ENCODE measurements around the gene ZDHHC5. TPM values are rescaled to one million over a fixed set of nuclear protein-coding genes. Genes with fewer than 3 reads are reported as not detected.
A peak's percentile ranks its signal among the peaks of the same experiment; 100 is the strongest.

The ZDHHC5 gene
- total RNA-seq, 1 donor from 2014 or later = 19.3 TPM

DNA sequence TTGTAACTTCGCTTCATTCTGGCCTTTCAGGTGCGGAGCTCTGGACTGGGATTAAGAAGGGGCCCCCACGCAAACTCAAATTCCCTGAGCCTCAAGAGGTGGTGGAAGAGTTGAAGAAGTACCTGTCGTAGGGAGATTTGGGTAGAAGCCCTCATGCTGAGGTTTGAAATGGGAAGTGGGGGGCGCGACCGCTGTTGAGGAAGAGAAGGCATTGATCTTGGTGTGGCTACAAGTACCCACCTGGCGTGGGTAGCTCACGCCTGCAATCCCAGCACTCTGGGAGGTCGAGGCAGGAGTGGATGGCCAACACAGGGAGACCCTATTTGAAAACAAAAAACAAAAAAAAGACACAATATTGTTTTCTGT is 74.2 kb downstream of the ZDHHC5 start:
- Histone ChIP-seq H3K9me3 (ENCODE audit: control insufficient read depth in 3 of 3, low read length in 3 of 3) (no peaks in the 10 kb centered on the region), H3K4me3 (ENCODE audit: low read length in 3 of 3) (peak overlapping the region; percentile 88 to 96 (median 95)), H3K9ac (ENCODE audit: low read depth in 1 of 3, low read length in 3 of 3) (peak overlapping the region; percentile 97 to 99 (median 97)), H3K36me3 (ENCODE audit: control insufficient read depth in 3 of 3, insufficient read depth in 3 of 3, low read length in 3 of 3) (peaks cover 39 to 50% (median 43%) of the 10 kb centered on the region in 3 donors), H3K27me3 (ENCODE audit: control insufficient read depth in 3 of 3, insufficient read depth in 3 of 3, low read length in 3 of 3) (no peaks in the 10 kb centered on the region), H3K4me1 (ENCODE audit: control insufficient read depth in 3 of 3, insufficient read depth in 3 of 3, low read length in 3 of 3) (peaks cover 9 to 20% (median 14%) of the 10 kb centered on the region in 3 donors), H3K27ac (ENCODE audit: low read depth, low read length) (peak overlapping the region; percentile 94)

DNA sequence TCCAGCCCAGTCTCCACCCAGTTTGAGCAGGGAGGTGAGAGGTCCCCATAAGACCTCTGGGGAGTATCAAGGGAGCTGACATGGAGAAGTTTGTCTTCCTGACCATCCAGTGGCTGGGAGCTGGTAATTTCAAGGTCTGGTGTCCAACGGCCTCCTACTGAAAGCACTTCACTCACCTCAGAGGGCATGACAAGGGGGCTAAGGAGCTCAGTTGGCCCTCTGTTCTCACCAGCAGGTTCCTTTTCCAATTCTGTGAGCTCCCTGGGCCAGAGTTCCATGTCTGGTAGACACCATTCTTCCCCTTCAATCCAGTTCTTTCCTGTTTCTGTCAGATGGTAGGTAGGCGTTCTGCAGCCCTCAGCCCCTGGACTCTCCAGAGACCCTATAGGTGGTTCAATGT is 76.4 kb downstream of the ZDHHC5 start:
- Histone ChIP-seq H3K4me3 (ENCODE audit: low read length in 3 of 3) (no peak overlapping the region), H3K9me3 (ENCODE audit: control insufficient read depth in 3 of 3, low read length in 3 of 3) (no peaks in the 10 kb centered on the region), H3K27ac (ENCODE audit: low read depth, low read length) (no peak overlapping the region), H3K27me3 (ENCODE audit: control insufficient read depth in 3 of 3, insufficient read depth in 3 of 3, low read length in 3 of 3) (no peaks in the 10 kb centered on the region), H3K4me1 (ENCODE audit: control insufficient read depth in 3 of 3, insufficient read depth in 3 of 3, low read length in 3 of 3) (peaks cover 9 to 20% (median 14%) of the 10 kb centered on the region in 3 donors), H3K9ac (ENCODE audit: low read depth in 1 of 3, low read length in 3 of 3) (no peak overlapping the region), H3K36me3 (ENCODE audit: control insufficient read depth in 3 of 3, insufficient read depth in 3 of 3, low read length in 3 of 3) (peaks cover 30 to 32% (median 32%) of the 10 kb centered on the region in 3 donors)

DNA sequence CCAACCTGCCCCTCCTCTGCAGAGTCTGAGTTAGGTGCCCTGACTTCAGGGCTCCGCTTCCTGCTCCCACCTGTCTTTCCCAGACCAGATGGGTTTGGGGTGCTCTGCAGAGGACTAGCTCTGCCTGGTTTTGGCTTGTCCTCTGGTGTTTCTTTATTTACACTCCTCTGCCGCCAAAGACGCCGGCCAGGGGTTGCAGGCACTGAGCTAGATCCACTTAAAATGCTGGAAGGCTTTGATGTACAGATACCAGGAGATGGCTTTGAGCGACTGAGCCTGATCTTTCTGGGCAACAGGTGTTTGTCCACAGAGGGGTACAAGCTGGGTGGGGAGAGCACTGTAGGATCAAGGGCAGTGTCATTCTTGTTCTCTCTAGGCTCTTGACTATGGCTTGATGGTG is 77.3 kb downstream of the ZDHHC5 start:
- Histone ChIP-seq H3K36me3 (ENCODE audit: control insufficient read depth in 3 of 3, insufficient read depth in 3 of 3, low read length in 3 of 3) (peaks cover 28 to 30% (median 30%) of the 10 kb centered on the region in 3 donors), H3K4me3 (ENCODE audit: low read length in 3 of 3) (no peak overlapping the region), H3K9ac (ENCODE audit: low read depth in 1 of 3, low read length in 3 of 3) (no peak overlapping the region), H3K27me3 (ENCODE audit: control insufficient read depth in 3 of 3, insufficient read depth in 3 of 3, low read length in 3 of 3) (no peaks in the 10 kb centered on the region), H3K9me3 (ENCODE audit: control insufficient read depth in 3 of 3, low read length in 3 of 3) (no peaks in the 10 kb centered on the region), H3K4me1 (ENCODE audit: control insufficient read depth in 3 of 3, insufficient read depth in 3 of 3, low read length in 3 of 3) (peaks cover 9 to 20% (median 14%) of the 10 kb centered on the region in 3 donors), H3K27ac (ENCODE audit: low read depth, low read length) (no peak overlapping the region)

- Histone ChIP-seq H3K9me3 (ENCODE audit: control insufficient read depth in 3 of 3, low read length in 3 of 3) (no peaks in the 10 kb centered on the region), H3K27ac (ENCODE audit: low read depth, low read length) (no peak overlapping the region), H3K4me1 (ENCODE audit: control insufficient read depth in 3 of 3, insufficient read depth in 3 of 3, low read length in 3 of 3) (peaks cover 9 to 12% (median 9%) of the 10 kb centered on the region in 3 donors), H3K4me3 (ENCODE audit: low read length in 3 of 3) (no peak overlapping the region), H3K27me3 (ENCODE audit: control insufficient read depth in 3 of 3, insufficient read depth in 3 of 3, low read length in 3 of 3) (no peaks in the 10 kb centered on the region), H3K9ac (ENCODE audit: low read depth in 1 of 3, low read length in 3 of 3) (no peak overlapping the region), H3K36me3 (ENCODE audit: control insufficient read depth in 3 of 3, insufficient read depth in 3 of 3, low read length in 3 of 3) (peaks cover 28 to 37% (median 30%) of the 10 kb centered on the region in 3 donors)
These were observed 79.0 kb downstream of the ZDHHC5 start for GRCh38 chr11:57746920-57747319.

Small RNA genes lying within 50 kb of the gene (small RNA-seq; reads per million reads assigned to genes)
- gene MIR130A (589 reads per million, percentile 98 among the genes with 10 or more reads in this experiment), gene TMX2-CTNND1 (not detected)

Other genes with a start within 250 kb of the ZDHHC5 start
- 15.1 TPM for gene SLC43A3, start 241.0 kb upstream of the ZDHHC5 start, total RNA-seq
- gene RTN4RL2, start 207.6 kb upstream of the ZDHHC5 start, total RNA-seq = not detected
- 18.3 TPM for gene SLC43A1, start 152.4 kb upstream of the ZDHHC5 start, total RNA-seq
- 64.2 TPM for gene TIMM10, start 137.4 kb upstream of the ZDHHC5 start, total RNA-seq
- gene SMTNL1, start 130.5 kb upstream of the ZDHHC5 start, total RNA-seq = 69.9 TPM
- gene UBE2L6, start 100.4 kb upstream of the ZDHHC5 start, total RNA-seq = 15.7 TPM
- gene SERPING1, start 70.4 kb upstream of the ZDHHC5 start, total RNA-seq = 15.1 TPM
- 0.52 TPM for gene YPEL4, start 18.2 kb upstream of the ZDHHC5 start, total RNA-seq
- 20.4 TPM for gene CLP1, start 10.4 kb upstream of the ZDHHC5 start, total RNA-seq
- 11.0 TPM for gene MED19, start 44.1 kb downstream of the ZDHHC5 start, total RNA-seq
- gene TMX2, start 44.5 kb downstream of the ZDHHC5 start, total RNA-seq = 30.3 TPM
- gene SELENOH, start 73.4 kb downstream of the ZDHHC5 start, total RNA-seq = 61.1 TPM
- gene BTBD18, start 83.7 kb downstream of the ZDHHC5 start, total RNA-seq = not detected
- gene CTNND1, start 93.7 kb downstream of the ZDHHC5 start, total RNA-seq = 121 TPM

Measured in skeletal muscle tissue (tissue), 5 donors.